Stimulated activated naive CD4-positive, alpha-beta T cell treated with Interleukin-2 at 50 U/mL for 16 hours (primary cell): ENCODE measurements around the gene TIMM50.

Source experiments
- DNase-seq: peaks from one replicate; lab custom pipeline; 2025; lab: John Stamatoyannopoulos, UW

The TIMM50 gene

DNA sequence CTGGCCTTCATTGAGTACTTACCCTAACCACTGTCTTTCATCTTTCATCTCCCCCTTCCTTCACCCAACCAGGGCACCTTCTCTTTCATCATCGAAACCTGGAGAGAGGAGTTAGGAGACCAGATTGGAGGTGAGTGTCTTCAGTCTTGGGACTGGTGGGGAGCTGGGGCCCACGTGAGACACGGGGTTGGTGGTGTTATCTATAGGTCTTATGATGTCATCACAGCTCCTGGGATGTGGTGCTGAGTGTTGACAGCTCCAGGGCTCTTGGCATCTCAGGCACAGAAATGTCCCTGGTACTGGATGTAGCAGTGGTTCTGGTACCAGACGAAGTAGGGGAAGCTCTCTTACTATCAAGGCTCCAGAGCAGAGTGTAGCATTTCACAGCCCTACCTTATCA lies 19.9 kb downstream of the TIMM50 start:
- DNase-seq, result no peak

GRCh38 chr19:39501340-39501739 lies 20.7 kb downstream of the TIMM50 start:
- DNase-seq, result no peak

GRCh38 chr19:39502640-39503417 lies 22.2 kb downstream of the TIMM50 start:
- peak; percentile 62 for DNase-seq

DNA sequence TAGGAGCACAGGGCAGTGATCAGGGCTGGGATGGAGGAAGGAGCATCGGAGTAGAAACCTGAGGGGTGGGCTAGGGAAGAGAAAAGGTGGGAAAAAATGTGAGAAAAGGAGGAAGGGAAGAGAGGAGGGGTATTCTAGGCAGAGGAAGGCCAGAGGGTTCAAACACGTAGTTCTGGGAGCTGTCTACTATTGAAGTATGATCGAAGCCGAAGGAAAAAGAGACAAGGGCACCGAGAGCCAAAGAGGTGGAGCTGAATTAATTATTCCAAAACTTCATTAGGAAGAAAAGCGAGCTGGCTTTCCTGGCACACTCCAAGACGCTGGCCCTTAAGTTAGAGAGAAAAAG lies 25.9 kb downstream of the TIMM50 start:
- no peak for DNase-seq

- peak; percentile 60 for DNase-seq
Measured at GRCh38 chr19:39506944-39507714, 26.5 kb downstream of the TIMM50 start.

DNA sequence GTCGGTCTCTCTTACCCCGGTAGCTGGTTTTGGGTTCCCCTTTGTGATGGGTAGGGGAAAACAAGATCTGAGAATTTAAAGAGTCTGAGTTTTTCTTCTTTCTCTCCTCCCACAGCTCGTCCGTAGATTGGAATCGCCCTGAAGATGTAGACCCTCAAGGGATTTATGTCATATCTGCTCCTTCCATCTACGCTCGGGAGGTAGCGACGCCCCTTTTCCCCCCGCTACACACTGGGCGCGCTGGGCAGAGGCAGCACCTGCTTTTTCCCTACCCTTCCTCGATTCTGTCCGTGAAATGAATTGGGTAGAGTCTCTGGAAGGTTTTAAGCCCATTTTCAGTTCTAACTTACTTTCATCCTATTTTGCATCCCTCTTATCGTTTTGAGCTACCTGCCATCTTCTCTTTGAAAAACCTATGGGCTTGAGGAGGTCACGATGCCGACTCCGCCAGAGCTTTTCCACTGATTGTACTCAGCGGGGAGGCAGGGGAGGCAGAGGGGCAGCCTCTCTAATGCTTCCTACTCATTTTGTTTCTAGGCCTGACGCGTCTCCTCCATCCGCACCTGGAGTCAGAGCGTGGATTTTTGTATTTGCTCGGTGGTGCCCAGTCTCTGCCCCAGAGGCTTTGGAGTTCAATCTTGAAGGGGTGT lies 27.2 kb downstream of the TIMM50 start:
- no peak for DNase-seq

- no peak for DNase-seq
Measured at GRCh38 chr19:39508629-39509028, 28.0 kb downstream of the TIMM50 start.

DNA sequence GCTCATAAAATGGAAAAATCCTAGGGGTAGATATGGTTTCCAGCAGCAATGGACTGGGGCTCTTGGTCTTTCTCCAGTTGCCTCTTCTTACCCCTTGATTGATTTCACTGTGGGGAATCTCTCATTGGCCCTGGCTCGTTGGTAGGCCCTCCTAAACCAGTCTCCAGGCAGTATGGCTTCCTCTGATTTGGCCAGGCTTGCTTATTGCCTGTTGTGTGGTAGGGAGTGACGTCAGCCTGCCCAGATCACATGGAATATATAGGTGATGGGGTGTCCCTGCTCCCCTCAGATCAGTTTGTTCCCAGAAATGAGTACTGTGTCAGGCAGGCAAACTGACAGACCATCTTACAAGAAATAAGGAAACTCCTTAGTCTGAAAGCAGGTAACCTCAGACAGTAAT lies 28.6 kb downstream of the TIMM50 start:
- DNase-seq, result no peak

- no peak for DNase-seq
Measured at GRCh38 chr19:39512988-39513387, 32.4 kb downstream of the TIMM50 start.

DNA sequence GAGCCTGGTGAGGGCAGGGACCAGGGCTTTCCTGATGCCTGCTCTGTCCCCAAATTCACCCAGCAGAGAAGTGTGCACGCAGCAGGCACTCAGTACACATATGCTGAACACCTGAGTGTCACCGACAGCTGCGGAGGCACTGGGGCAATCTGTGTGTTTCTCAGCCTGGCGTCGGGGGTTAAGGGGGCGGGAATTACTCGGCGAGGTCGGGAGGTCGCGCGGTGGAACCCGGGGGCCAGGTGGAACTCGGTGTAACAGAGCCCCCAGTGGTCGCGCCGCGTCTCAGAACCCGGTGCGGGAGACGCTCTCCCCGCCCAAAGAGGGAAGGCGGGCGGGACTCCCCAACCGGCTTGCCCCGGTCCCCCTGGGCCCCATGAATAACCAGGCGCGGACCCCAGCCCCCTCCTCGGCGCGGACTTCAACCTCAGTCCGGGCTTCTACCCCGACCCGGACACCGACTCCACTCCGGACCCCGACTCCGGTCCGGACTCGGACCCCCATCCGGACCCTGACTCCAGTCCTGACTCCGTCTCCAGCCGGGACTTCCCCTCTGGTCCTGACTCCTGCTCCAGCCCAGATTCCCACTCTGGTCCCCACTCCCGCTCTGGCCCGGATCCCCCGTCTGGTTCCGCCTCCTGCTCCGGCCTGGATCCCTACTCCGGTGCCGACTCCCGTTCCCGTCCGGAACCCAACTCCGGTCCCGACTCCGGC lies 34.4 kb downstream of the TIMM50 start, which contains the start of gene SELENOV:
SELENOV (plus strand) TSS at position 300 of the 711 bp plus-strand sequence; CDS start at position 374, 74 bp downstream.
- DNase-seq, result no peak

DNA sequence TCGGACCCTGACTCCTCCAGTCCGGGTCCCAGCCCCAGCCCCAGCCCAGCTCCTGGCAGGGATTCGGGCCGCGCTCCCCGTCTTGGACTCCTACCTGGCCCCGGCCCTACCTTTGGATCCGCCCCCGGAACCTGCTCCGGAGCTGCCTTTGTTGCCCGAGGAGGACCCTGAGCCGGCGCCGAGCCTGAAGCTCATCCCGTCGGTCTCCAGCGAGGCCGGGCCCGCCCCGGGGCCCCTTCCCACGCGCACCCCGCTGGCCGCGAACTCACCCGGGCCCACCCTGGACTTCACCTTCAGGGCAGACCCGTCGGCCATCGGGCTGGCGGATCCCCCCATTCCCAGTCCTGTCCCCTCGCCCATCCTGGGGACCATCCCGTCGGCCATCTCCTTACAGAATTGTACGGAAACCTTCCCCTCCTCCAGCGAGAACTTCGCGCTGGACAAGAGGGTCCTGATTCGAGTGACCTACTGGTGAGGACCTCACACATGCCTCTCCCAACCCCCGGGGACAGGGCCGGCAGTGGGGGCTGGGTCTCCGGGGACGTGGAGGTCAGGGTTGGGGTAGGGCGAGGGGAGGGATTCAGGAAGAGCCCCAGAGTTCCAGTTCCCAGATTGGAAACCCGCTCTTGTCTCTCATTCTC lies 35.0 kb downstream of the TIMM50 start:
- no peak for DNase-seq

GRCh38 chr19:39516270-39516669 lies 35.6 kb downstream of the TIMM50 start:
- DNase-seq, result no peak

- no peak for DNase-seq
Measured at GRCh38 chr19:39517432-39517831, 36.8 kb downstream of the TIMM50 start.

GRCh38 chr19:39518458-39518857 lies 37.8 kb downstream of the TIMM50 start:
- DNase-seq, result no peak

DNA sequence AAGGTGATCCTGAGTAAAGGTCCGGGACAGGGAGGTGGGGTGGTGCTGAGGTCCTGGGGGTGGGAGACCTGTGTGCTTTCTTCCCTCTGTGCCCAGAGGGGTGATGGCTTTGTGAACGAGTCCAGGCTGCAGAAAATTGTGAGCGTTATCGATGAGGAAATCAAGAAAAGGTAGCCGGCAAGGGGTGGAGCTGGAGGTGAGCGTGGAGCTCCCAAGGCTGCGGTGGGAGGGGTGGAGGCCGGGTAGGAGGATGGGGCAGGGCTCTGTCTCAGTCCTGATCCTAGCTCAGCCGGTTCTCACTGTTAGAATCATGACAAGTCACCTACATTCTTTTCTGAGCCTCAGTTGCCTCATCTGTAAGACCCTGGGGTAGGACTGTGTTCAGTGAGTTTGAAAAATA lies 38.3 kb downstream of the TIMM50 start:
- no peak for DNase-seq

- DNase-seq, result no peak
Measured at GRCh38 chr19:39520541-39521484, 40.2 kb downstream of the TIMM50 start.

DNA sequence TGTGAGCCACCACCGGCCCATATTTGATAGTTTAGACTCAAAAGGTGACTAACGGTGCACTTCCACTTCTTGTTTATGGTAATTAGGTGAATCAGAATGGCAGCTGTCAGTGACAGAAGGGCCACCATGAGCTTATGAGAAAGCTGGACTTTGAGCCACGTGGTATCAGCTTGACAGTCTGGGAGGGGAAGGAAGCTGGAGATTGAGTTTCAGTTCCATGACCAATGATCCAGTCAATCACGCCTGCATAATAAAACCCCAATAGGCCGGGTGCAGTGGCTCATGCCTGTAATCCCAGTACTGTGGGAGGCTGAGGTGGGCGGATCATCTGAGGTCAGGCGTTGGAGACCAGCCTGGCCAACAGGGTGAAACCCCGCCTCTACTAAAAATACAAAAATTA lies 43.9 kb downstream of the TIMM50 start:
- DNase-seq, result no peak

GRCh38 chr19:39525205-39525604 lies 44.6 kb downstream of the TIMM50 start:
- DNase-seq, result no peak

- DNase-seq, result no peak
Measured at GRCh38 chr19:39531834-39532232, 51.2 kb downstream of the TIMM50 start.

DNA sequence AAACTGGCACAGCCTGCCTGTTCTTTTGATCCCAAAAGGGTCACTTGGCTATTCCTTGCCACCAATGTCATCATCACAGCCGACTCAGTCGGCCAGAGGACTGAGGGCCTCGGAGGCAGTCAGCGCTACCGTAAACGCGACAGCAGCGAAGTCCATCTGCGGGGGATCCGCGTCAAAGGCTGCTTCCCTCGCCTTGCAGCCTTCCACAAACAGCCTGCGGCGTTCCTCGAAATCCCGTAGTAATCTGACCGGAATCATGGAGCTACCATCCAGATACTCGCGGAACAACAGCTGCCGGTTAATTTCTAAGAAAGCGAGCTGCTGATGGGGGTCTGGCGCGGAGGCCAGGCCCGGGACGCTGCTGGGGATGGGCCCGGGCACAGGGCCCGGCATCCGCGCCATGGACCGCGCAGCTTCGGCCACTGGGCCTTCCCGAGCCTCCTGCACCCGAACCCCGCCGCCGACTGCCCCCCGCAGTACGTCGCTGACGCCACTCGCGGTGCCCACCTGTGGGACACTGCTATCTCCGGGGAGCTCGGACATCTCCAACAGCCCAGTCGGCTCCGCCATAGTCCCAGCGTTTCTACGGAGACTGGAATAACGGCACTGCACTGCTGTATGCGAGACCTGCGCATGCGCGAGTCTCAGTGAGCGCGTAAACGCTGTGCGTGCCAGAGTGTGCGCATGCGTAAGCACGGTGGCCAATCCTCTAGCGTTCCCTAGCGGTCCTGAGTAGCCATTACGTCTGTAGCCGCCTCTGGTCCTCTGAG lies 51.8 kb downstream of the TIMM50 start, which contains the start of gene EID2B:
EID2B (minus strand) TSS at position 620 of the 770 bp plus-strand sequence; CDS start at position 570, 50 bp downstream.
- peak; percentile 87 for DNase-seq
